HL-60/S4 treated with retinoic acid at 250 ng/mL for 4 days and 3 days (cell line): ENCODE results near the gene SPPL3.
"Not testable (repeated sequence)": the region's sequence is repeated elsewhere in the genome, so short reads cannot be mapped to it uniquely, and the experiment has no call there.

Experiments used
- in situ Hi-C: fragments of 300-500 bp; cut with MboI; formaldehyde crosslinking; loops from 2 replicates; pipeline ENCODE4 v1.7.0; 2022; ENCODE audit warnings: low sequenced_read_pairs

Gene SPPL3, protein sequence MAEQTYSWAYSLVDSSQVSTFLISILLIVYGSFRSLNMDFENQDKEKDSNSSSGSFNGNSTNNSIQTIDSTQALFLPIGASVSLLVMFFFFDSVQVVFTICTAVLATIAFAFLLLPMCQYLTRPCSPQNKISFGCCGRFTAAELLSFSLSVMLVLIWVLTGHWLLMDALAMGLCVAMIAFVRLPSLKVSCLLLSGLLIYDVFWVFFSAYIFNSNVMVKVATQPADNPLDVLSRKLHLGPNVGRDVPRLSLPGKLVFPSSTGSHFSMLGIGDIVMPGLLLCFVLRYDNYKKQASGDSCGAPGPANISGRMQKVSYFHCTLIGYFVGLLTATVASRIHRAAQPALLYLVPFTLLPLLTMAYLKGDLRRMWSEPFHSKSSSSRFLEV

GRCh38 chr12:120904197-120904773, at the start of gene SPPL3:
Gene SPPL3 (minus strand): TSS chr12:120904358. CDS start chr12:120903867, 491 bp downstream.
- in situ Hi-C loops, result no loop called here

DNA sequence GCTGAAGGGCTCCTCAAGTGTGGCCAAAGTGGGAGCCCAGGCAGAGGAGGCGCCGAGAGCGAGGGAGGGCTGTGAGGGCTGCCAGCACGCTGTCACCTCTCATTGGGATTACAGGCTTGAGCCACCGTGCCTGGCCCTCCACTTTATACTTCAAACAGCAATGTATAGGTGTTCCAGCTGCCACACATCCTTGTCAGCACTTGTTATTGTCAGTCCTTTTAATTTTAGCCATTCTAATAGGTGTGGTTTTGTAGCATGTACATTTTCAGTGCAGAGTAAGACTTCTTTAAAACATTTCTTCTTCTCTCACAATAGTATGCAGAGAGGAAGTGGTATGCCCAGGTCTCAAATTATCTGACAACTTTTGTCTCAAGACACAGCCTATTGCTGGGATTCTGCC, 46.6 kb upstream of the SPPL3 start:
- in situ Hi-C loops, result loop anchor here (25.0 kb wide), 1 partner anchor 364 kb away; the partner anchor contains the start of gene POP5

- in situ Hi-C loops, result loop anchor here (25.0 kb wide), 1 partner anchor 363 kb away; the partner anchor contains the start of gene POP5
Observed at GRCh38 chr12:120950260-120950799, 46.2 kb upstream of the SPPL3 start.

DNA sequence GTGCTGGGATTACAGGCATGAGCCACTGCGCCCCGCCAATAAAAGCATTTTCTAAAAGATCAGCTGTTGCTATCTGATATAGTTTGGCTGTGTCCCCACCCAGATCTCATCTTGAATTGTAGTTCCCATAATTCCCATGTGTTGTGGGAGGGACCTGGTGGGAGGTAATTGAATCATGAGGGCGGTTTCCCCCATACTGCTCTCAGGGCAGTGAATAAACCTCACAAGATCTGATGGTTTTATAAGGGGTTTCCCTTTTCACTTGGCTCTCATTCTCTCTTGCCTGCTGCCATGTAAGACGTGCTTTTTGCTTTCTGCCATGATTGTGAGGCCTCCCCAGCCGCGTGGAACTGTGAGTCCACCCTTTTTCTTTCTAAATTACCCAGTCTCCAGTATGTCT, 41.4 kb upstream of the SPPL3 start:
- in situ Hi-C loops, result not testable (repeated sequence)

GRCh38 chr12:120944645-120945217, 40.6 kb upstream of the SPPL3 start:
- in situ Hi-C loops, result no loop called here

GRCh38 chr12:120943482-120943881, 39.3 kb upstream of the SPPL3 start:
- in situ Hi-C loops, result no loop called here

DNA sequence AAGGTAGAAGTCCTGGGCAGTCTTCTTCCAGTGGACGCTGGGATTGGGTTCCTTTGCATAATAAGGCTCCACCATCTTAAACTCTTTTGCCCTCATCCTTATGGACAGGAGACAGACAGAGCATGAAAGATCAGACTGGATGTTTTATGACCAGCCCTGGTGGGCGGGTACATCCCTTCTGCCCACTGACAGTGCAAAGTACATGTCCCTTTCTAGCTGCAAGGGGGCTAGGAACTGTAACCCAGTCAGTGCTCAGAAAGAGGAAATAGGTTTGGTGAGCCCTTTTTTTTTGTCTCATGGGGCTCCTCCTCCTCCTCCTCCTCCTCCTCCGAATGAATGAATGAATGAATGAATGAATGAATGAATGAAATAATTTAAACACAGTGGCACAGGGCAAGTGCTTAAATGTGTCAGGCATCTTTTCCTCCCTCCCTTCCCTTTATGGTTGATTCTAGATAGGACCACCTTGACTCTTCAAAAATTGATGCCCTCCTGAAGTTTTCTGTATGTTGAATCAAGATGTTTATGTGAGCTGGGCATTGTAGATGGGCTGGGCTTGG, 37.8 kb upstream of the SPPL3 start:
- in situ Hi-C loops, result no loop called here

- in situ Hi-C loops, result no loop called here
Observed at GRCh38 chr12:120941412-120941811, 37.3 kb upstream of the SPPL3 start.

- in situ Hi-C loops, result no loop called here
Observed at GRCh38 chr12:120940799-120941198, 36.6 kb upstream of the SPPL3 start.

DNA sequence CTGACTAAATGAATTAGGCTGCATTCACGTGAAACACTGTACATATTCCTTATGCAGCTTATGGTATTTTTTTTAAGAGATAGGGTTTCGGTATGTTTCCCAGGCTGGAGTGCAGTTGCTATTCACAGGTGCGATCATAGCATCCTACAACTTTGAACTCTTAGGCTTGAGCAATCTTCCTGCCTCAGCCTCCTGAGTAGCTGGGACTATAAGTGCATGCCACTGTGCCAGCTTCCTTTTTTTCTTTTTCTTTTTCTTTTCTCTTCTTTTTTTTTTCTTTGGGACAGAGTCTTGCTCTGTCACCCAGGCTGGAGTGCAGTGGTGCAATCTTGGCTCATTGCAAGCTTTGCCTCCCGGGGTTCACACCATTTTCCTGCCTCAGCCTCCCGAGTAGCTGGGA, 35.8 kb upstream of the SPPL3 start:
- in situ Hi-C loops, result no loop called here

- in situ Hi-C loops, result no loop called here
Observed at GRCh38 chr12:120939523-120939922, 35.4 kb upstream of the SPPL3 start.

GRCh38 chr12:120938496-120938895, 34.3 kb upstream of the SPPL3 start:
- in situ Hi-C loops, result no loop called here

DNA sequence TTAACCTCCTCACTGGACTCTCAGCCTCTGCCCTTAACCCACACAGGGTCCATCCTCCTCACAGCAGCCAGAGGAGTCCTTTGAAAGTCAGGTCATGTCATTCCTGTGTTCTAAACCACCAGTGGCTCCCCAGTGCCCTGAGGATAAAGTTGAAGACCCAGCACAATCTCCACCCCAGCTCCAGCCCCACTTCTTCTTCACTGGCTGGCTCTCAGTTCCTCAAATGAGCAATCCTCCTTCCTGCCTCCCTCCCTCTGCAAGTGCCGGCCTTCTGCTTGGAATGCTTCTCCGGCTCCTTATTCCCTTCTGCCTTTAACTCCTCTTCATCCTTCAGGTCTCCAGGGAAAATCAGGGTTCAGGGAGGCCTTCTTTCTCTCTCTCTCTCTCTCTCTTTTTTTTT, 32.0 kb upstream of the SPPL3 start:
- in situ Hi-C loops, result no loop called here

GRCh38 chr12:120933786-120934185, 29.6 kb upstream of the SPPL3 start:
- in situ Hi-C loops, result no loop called here

DNA sequence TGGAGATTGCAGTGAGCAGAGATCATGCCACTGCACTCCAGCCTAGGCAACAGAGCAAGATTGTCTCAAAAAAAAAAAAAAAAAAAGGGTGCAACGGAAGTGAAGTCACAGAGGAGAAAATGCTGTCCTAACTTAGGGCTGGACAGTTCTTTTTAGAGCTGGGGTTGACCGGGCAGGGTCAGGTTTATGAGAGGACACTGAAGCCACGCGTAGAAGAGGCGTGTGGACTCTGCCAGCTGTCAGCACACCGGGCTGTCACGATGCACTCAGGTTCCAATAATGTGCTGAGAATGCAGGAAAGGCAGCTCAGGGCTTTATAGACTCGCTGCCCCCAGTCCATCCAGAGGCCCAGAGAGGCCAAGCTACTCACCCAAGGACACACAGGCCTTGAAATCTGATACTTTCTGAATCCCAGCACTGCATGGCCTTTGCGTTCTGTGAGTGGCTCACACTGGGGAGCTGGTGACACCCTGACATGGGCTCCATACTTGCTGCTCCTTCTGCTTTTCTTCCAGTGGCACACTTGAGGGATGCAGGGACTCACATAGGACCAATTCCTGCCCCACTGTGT, 28.9 kb upstream of the SPPL3 start:
- in situ Hi-C loops, result no loop called here

DNA sequence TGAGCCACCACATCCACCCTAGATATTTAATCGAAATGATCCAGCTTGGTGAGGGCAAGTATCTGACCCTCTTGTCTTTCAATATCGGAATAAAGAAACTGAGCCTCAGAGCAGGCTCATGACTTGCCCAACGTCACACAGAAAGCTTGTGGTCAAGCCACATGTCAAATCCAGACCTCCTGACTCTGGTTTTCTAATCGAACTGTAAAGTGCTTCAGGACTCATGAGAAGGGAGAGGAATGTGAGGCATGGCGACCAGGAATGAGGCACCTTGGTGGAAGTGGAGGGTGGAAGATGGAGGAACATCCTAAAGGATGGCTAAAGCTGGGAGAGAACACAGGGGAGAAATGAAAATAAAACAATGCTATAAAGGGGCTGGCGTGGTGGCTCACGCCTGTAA, 27.9 kb upstream of the SPPL3 start:
- in situ Hi-C loops, result no loop called here

- in situ Hi-C loops, result no loop called here
Observed at GRCh38 chr12:120930032-120930431, 25.9 kb upstream of the SPPL3 start.

DNA sequence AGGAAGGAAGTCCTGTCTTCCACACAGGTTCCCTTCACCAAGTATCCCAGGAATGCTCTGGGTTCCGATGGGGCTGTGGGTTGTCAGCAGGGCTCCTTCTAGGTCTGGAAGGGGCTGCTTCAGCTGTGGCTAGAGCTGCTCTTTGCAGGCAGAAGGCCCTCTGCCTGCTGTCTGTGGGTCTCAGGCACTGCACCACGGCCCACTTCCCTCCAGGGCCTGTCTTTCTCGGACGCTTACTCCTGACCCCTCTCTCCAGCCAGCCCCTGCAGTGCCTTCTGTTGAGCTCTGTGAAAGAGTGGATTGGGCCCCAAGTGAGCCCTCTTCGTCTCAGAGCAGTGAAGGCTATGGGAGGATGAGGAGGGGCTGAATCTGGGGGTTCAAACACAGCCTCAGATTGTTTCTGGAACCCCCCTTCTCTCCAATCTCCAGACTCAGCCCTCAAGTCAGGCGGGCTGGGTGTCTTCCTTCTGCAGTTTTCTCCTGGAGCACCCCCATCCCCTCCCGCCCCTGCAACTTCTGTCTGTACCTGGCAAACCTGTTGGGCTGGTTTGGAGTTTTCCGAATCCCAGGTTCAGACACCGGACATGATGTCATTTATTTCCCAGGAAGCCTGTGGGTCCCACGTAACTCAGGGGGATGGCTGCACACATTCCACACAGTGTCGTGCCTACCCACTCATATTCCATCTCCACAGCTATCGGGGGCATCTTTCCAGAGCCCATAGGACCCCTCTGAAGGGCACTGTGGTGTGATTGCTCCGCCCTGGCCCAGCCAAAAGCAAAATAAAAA, 24.9 kb upstream of the SPPL3 start:
- in situ Hi-C loops, result no loop called here

- in situ Hi-C loops, result no loop called here
Observed at GRCh38 chr12:120925740-120926563, 21.8 kb upstream of the SPPL3 start.

DNA sequence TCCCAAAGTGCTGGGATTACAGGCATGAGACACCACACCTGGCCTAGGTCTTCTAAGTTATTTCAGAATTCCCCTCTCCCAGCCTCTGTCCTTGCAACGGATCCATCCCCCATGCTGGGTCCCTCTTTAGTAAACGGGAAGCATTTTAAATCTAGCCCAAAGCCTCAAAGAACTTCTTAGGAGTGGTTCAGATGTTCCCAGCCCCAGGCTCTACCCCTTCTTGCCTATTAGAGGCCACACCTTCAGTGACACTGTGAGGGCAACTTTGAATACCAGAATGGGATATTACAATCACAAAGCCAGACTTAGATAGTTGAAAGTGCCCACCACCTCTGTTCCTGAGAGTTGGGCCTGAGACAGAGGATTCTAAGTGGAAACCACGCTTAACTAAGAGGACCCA, 18.1 kb upstream of the SPPL3 start:
- in situ Hi-C loops, result no loop called here
